Liver (tissue), 9 donors: Measurements from ENCODE around the gene TEX48. TPM values are rescaled to one million over a fixed set of nuclear protein-coding genes. Genes with fewer than 3 reads are reported as not detected.

ENCODE experiments used
- DNase-seq: peaks from one replicate; pipeline ENCODE4 v3.0.0-alpha.2; 2017; ENCODE audit warnings: low spot score
- H3K27ac ChIP-seq, 2 donors: one replicate each; pipeline ENCODE4 v1.7.0; 2013; ENCODE audit warnings: inconsistent platforms in 2 of 2, low read length in 2 of 2, control low read depth in 1 of 2, low read depth in 1 of 2, mild to moderate bottlenecking in 1 of 2
- H3K27me3 ChIP-seq, 4 donors: one replicate each; pipeline versions ENCODE4 v1.6.1 to v1.7.0; 2013; ENCODE audit warnings: low read length in 3 of 4, inconsistent platforms in 1 of 4, mild to moderate bottlenecking in 1 of 4, moderate library complexity in 1 of 4; ENCODE audit not compliant: control insufficient read depth in 4 of 4, insufficient read depth in 4 of 4
- H3K36me3 ChIP-seq, 4 donors: one replicate each; pipeline versions ENCODE4 v1.6.1 to v1.7.0; 2013; ENCODE audit warnings: low read length in 3 of 4, mild to moderate bottlenecking in 3 of 4, low read depth in 1 of 4, moderate library complexity in 1 of 4; ENCODE audit not compliant: control insufficient read depth in 4 of 4, insufficient read depth in 3 of 4
- H3K4me1 ChIP-seq, 4 donors: one replicate each; pipeline versions ENCODE4 v1.6.1 to v1.7.0; 2013; ENCODE audit warnings: low read length in 3 of 4, mild to moderate bottlenecking in 3 of 4, moderate library complexity in 1 of 4; ENCODE audit not compliant: control insufficient read depth in 4 of 4, insufficient read depth in 4 of 4
- H3K4me3 ChIP-seq, 3 donors: one replicate each; pipeline versions ENCODE4 v1.6.1 to v1.7.0; 2013; ENCODE audit warnings: low read length in 3 of 3, control low read depth in 1 of 3, low read depth in 1 of 3, mild to moderate bottlenecking in 1 of 3
- H3K9ac ChIP-seq, 2 donors: one replicate each; pipeline ENCODE4 v1.7.0; 2013; ENCODE audit warnings: low read length in 2 of 2, mild to moderate bottlenecking in 2 of 2, moderate library complexity in 2 of 2, control low read depth in 1 of 2, low read depth in 1 of 2
- H3K9me3 ChIP-seq, 4 donors: one replicate each; pipeline versions ENCODE4 v1.6.1 to v1.7.0; 2013; ENCODE audit warnings: low read length in 3 of 4; ENCODE audit not compliant: control insufficient read depth in 4 of 4
- ATF3 ChIP-seq: IDR thresholded peaks from 2 replicates; pipeline ENCODE4 v1.6.1; 2016; ENCODE audit warnings: antibody characterized with exemption
- EGR1 ChIP-seq, 2 donors: IDR thresholded peaks; 2 replicates each; pipeline ENCODE4 v1.6.1; 2016 to 2018; ENCODE audit warnings: antibody characterized with exemption in 2 of 2, low read depth in 2 of 2
- FOXA1 ChIP-seq: IDR thresholded peaks from 2 replicates; pipeline ENCODE4 v1.6.1; 2016; ENCODE audit warnings: antibody characterized with exemption
- FOXA2 ChIP-seq: IDR thresholded peaks from 2 replicates; pipeline ENCODE4 v1.6.1; 2016; ENCODE audit warnings: antibody characterized with exemption
- GABPA ChIP-seq, 2 donors: IDR thresholded peaks in 1 of 2; conservative IDR thresholded peaks in 1 of 2; 2 replicates each; pipeline ENCODE4 v1.6.1; 2016; ENCODE audit warnings: antibody characterized with exemption in 2 of 2, mild to moderate bottlenecking in 1 of 2, moderate library complexity in 1 of 2
- HNF4A ChIP-seq, 2 donors: conservative IDR thresholded peaks; 2 replicates each; pipeline ENCODE4 v1.6.1; 2016; ENCODE audit warnings: antibody characterized with exemption in 2 of 2, mild to moderate bottlenecking in 2 of 2
- HNF4G ChIP-seq: IDR thresholded peaks from 2 replicates; pipeline ENCODE4 v1.6.1; 2016; ENCODE audit warnings: antibody characterized with exemption
- JUND ChIP-seq, 2 donors: IDR thresholded peaks; 2 replicates each; pipeline ENCODE4 v1.6.1; 2016; ENCODE audit warnings: antibody characterized with exemption in 2 of 2
- NR2F2 ChIP-seq: IDR thresholded peaks from 2 replicates; pipeline ENCODE4 v1.6.1; 2016; ENCODE audit warnings: antibody characterized with exemption
- RAD21 ChIP-seq, 2 donors: IDR thresholded peaks; 2 replicates each; pipeline ENCODE4 v1.6.1; 2016; ENCODE audit warnings: antibody characterized with exemption in 2 of 2, mild to moderate bottlenecking in 2 of 2
- REST ChIP-seq: IDR thresholded peaks from 2 replicates; pipeline ENCODE4 v1.6.1; 2016; ENCODE audit warnings: antibody characterized with exemption, mild to moderate bottlenecking
- RXRA ChIP-seq, 2 donors: IDR thresholded peaks; 2 replicates each; pipeline ENCODE4 v1.6.1; 2017 to 2018; ENCODE audit warnings: antibody characterized with exemption in 2 of 2, mild to moderate bottlenecking in 1 of 2
- SP1 ChIP-seq: IDR thresholded peaks from 2 replicates; pipeline ENCODE4 v1.6.1; 2018; ENCODE audit warnings: antibody characterized with exemption, mild to moderate bottlenecking
- TAF1 ChIP-seq: conservative IDR thresholded peaks from 2 replicates; pipeline ENCODE4 v1.6.1; 2016; ENCODE audit warnings: antibody characterized with exemption, mild to moderate bottlenecking
- YY1 ChIP-seq: IDR thresholded peaks from 2 replicates; pipeline ENCODE4 v1.6.1; 2016; ENCODE audit warnings: antibody characterized with exemption, mild to moderate bottlenecking
- ZBTB33 ChIP-seq: IDR thresholded peaks from 2 replicates; pipeline ENCODE4 v1.6.1; 2016; ENCODE audit warnings: antibody characterized with exemption
- WGBS: extraction: QIAGEN DNeasy Blood & Tissue Kit; methylation state at CpG from one replicate; pipeline ENCODE4 v1.1.7; 2013; 5-methylcytosine and 5-hydroxymethylcytosine counted together
- polyA plus RNA-seq, 2 donors: library from polyadenylated mRNA; stranded (reverse) in 1 of 2; unstranded in 1 of 2; fragments of 200-250 nt in 1 of 2; fragments of >200 nt in 1 of 2; fragmentation: Nextera tagmentation in 1 of 2; extraction: Ambion mirVana in 1 of 2; gene quantifications; one replicate each; pipeline versions ENCODE4 v1.2.1 to v1.2.3, GENCODE V29; 2013 to 2015
- total RNA-seq, 2 donors: library from RNA; depleted of rRNA; stranded (reverse); fragments of >200 nt; gene quantifications; one replicate each; pipeline ENCODE4 v1.2.3, GENCODE V29; 2014
- TF ChIP-seq, protein P1 (sequence below): fragments of 150-350 bp; IDR thresholded peaks from 2 replicates; pipeline ENCODE4 v1.5.1; 2017; ENCODE audit warnings: improper control_type of control experiment, low read depth, low read length; ENCODE audit not compliant: missing input control
- TF ChIP-seq, protein P2 (sequence below): IDR thresholded peaks from 2 replicates; pipeline ENCODE4 v1.6.1; 2016; ENCODE audit warnings: antibody characterized with exemption
- donor health status: healthy.
- donor health status: healthy.
- donor health status: healthy.
- donor health status: healthy.
- donor health status: healthy.

TEX48 gene
- total and polyA plus RNA-seq, 4 donors: not detected

DNA sequence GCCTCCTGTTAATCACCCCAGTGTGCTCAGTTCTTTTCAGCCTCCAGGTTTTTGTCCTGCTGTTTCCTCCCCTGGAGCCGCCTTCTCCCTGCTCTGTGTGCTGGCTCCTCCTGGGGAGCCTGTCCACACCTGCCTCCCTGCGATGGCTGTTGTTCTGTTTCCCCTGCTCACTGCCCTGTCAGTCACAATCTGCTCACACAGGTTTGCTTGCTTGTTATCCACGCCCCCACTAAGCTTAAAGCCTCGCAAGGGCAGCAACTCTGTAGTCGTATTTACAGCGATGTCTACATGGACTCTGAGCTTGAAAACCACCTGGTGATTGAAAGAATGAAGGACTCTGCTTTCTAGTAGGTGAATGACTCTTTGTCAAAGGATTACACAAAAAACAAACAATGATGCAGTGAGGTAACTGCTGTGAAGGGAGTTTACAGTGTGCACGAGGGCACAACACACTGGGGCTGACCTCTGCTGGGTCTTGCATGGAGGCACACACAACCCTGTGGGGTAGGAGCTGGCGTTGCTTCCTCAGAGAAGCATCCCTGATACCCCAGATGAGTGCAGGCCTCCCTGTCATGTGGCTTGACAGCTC lies 39.6 kb upstream of the TEX48 start:
- H3K4me3 ChIP-seq: no peak overlapping the region
- H3K27ac ChIP-seq: no peak overlapping the region
- no peak overlapping the region for H3K9ac ChIP-seq
- TF ChIP-seq HNF4A (conservative IDR thresholded peaks at IDR 0.05): peak; percentile 94 to 95
- TF ChIP-seq NR2F2: no peak
- TF ChIP-seq FOXA2: peak; percentile 91
- TF ChIP-seq EGR1 (IDR thresholded peaks at IDR 0.05; ENCODE audit: low read depth in 2 of 2): no peak
- TF ChIP-seq RAD21 (IDR thresholded peaks at IDR 0.05): peak; percentile 50 to 53
- TF ChIP-seq FOXA1: peak; percentile 93
- peak; percentile 82 for TF ChIP-seq HNF4G
- TF ChIP-seq JUND (IDR thresholded peaks at IDR 0.05): peak; percentile 57 to 92
- no peak for TF ChIP-seq GABPA (IDR thresholded peaks at IDR 0.05 in 1 of 2, conservative IDR thresholded peaks at IDR 0.05 in 1 of 2)
- peak; percentile 66 for TF ChIP-seq ATF3
- peak; percentile 60 for TF ChIP-seq ZBTB33
- TF ChIP-seq YY1: peak; percentile 69
- TF ChIP-seq, protein P1, sequence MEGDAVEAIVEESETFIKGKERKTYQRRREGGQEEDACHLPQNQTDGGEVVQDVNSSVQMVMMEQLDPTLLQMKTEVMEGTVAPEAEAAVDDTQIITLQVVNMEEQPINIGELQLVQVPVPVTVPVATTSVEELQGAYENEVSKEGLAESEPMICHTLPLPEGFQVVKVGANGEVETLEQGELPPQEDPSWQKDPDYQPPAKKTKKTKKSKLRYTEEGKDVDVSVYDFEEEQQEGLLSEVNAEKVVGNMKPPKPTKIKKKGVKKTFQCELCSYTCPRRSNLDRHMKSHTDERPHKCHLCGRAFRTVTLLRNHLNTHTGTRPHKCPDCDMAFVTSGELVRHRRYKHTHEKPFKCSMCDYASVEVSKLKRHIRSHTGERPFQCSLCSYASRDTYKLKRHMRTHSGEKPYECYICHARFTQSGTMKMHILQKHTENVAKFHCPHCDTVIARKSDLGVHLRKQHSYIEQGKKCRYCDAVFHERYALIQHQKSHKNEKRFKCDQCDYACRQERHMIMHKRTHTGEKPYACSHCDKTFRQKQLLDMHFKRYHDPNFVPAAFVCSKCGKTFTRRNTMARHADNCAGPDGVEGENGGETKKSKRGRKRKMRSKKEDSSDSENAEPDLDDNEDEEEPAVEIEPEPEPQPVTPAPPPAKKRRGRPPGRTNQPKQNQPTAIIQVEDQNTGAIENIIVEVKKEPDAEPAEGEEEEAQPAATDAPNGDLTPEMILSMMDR: no peak
- peak; percentile 82 for TF ChIP-seq REST
- TF ChIP-seq, protein P2, sequence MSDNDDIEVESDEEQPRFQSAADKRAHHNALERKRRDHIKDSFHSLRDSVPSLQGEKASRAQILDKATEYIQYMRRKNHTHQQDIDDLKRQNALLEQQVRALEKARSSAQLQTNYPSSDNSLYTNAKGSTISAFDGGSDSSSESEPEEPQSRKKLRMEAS: peak; percentile 74
- TF ChIP-seq RXRA (IDR thresholded peaks at IDR 0.05): peak; percentile 97 to 98
- no peak for TF ChIP-seq TAF1
- peak; percentile 88 for TF ChIP-seq SP1
- WGBS: 35% methylated on average over 8 of the region's 8 CpGs
- H3K9me3 ChIP-seq: no peaks in the 10 kb centered on the region
- DNase-seq: peak; percentile 39
- H3K4me1 ChIP-seq: peaks cover 0 to 11% (median 7%) of the 10 kb centered on the region in 4 donors
- H3K27me3 ChIP-seq: peaks cover 0 to 2% (median 0%) of the 10 kb centered on the region in 4 donors
- no peaks in the 10 kb centered on the region for H3K36me3 ChIP-seq
